ENCODE results near the gene TCP1. TPM values are rescaled to one million over a fixed set of nuclear protein-coding genes. Genes with fewer than 3 reads are reported as not detected.

Gene TCP1
- total and polyA plus RNA-seq, 4 donors, result 80.0 to 206 (median 119) TPM

- Histone ChIP-seq H3K27ac (ENCODE audit: low read depth in 1 of 2, low read length in 1 of 2) (peak overlapping the region; percentile 92 to 93), H3K4me1 (ENCODE audit: control insufficient read depth in 5 of 5, insufficient read depth in 5 of 5, low read length in 5 of 5) (peaks cover 7 to 27% (median 9%) of the 10 kb centered on the region in 5 donors), H3K9ac (ENCODE audit: insufficient read depth in 1 of 2, low read length in 2 of 2) (peak overlapping the region; percentile 59 to 93), H3K27me3 (ENCODE audit: control insufficient read depth in 3 of 3, insufficient read depth in 3 of 3, low read length in 2 of 3) (no peaks in the 10 kb centered on the region), H3K9me3 (ENCODE audit: control insufficient read depth in 4 of 4, insufficient read depth in 3 of 4, low read length in 3 of 4) (no peaks in the 10 kb centered on the region), H3K36me3 (ENCODE audit: control insufficient read depth in 4 of 4, insufficient read depth in 4 of 4, low read length in 4 of 4) (peaks cover 8 to 36% (median 18%) of the 10 kb centered on the region in 4 donors), H3K4me3 (peak overlapping the region; percentile 90)
- DNase-seq, result peak; percentile 24 to 59 (median 29)
- peak; percentile 1 for ATAC-seq (ENCODE audit: insufficient read depth, low FRiP score)
- TF ChIP-seq, protein P1, sequence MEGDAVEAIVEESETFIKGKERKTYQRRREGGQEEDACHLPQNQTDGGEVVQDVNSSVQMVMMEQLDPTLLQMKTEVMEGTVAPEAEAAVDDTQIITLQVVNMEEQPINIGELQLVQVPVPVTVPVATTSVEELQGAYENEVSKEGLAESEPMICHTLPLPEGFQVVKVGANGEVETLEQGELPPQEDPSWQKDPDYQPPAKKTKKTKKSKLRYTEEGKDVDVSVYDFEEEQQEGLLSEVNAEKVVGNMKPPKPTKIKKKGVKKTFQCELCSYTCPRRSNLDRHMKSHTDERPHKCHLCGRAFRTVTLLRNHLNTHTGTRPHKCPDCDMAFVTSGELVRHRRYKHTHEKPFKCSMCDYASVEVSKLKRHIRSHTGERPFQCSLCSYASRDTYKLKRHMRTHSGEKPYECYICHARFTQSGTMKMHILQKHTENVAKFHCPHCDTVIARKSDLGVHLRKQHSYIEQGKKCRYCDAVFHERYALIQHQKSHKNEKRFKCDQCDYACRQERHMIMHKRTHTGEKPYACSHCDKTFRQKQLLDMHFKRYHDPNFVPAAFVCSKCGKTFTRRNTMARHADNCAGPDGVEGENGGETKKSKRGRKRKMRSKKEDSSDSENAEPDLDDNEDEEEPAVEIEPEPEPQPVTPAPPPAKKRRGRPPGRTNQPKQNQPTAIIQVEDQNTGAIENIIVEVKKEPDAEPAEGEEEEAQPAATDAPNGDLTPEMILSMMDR (IDR thresholded peaks at IDR 0.05; ENCODE audit: control extremely low read depth, extremely low read depth), result no peak
- whole genome bisulfite sequencing, 2 donors, result 0% methylated on average over 55 to 60 of the region's 60 CpGs
These were observed 537 bp downstream of the TCP1 start for GRCh38 chr6:159788753-159789376.

DNA sequence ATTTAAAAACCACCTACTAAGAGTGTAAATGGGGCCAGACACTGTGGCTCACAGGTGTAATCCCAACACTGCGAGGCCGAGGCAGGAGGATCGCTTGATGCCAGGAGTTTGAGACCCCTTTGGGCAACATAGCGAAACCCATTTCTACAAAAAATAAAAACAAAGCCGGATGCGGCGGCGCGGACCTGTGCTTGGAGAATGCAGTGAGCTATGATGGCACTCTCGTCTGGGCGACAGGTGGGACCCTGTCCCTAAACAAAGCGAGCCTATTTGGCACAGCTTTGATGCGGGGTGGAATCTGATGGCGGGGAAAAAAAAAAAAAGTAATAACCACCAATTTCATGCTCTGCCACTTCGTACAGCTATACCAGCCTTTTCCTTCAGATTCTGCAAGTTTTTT is 1.1 kb downstream of the TCP1 start:
- peaks cover 11 to 41% (median 21%) of the 10 kb centered on the region in 4 donors for H3K36me3 ChIP-seq (ENCODE audit: control insufficient read depth in 4 of 4, insufficient read depth in 4 of 4, low read length in 4 of 4)
- ATAC-seq (ENCODE audit: insufficient read depth, low FRiP score), result no peak
- no peaks in the 10 kb centered on the region for H3K27me3 ChIP-seq (ENCODE audit: control insufficient read depth in 3 of 3, insufficient read depth in 3 of 3, low read length in 2 of 3)
- no peak for DNase-seq
- WGBS, 2 donors, result 32 to 58% methylated on average over 15 of the region's 15 CpGs
- H3K27ac ChIP-seq (ENCODE audit: low read depth in 1 of 2, low read length in 1 of 2), result no peak overlapping the region
- TF ChIP-seq, protein P1 (IDR thresholded peaks at IDR 0.05; ENCODE audit: control extremely low read depth, extremely low read depth), result no peak
- peak overlapping the region; percentile 90 for H3K4me3 ChIP-seq
- peaks cover 7 to 27% (median 9%) of the 10 kb centered on the region in 5 donors for H3K4me1 ChIP-seq (ENCODE audit: control insufficient read depth in 5 of 5, insufficient read depth in 5 of 5, low read length in 5 of 5)
- no peaks in the 10 kb centered on the region for H3K9me3 ChIP-seq (ENCODE audit: control insufficient read depth in 4 of 4, insufficient read depth in 3 of 4, low read length in 3 of 4)
- peak overlapping the region; percentile 59 to 93 for H3K9ac ChIP-seq (ENCODE audit: insufficient read depth in 1 of 2, low read length in 2 of 2)

- TF ChIP-seq, protein P1 (IDR thresholded peaks at IDR 0.05; ENCODE audit: control extremely low read depth, extremely low read depth), result no peak
- H3K36me3 ChIP-seq (ENCODE audit: control insufficient read depth in 4 of 4, insufficient read depth in 4 of 4, low read length in 4 of 4), result peaks cover 21 to 64% (median 29%) of the 10 kb centered on the region in 4 donors
- no peaks in the 10 kb centered on the region for H3K27me3 ChIP-seq (ENCODE audit: control insufficient read depth in 3 of 3, insufficient read depth in 3 of 3, low read length in 2 of 3)
- DNase-seq (no peak), ATAC-seq (ENCODE audit: insufficient read depth, low FRiP score) (no peak)
- H3K9ac ChIP-seq (ENCODE audit: insufficient read depth in 1 of 2, low read length in 2 of 2), result no peak overlapping the region
- no peak overlapping the region for H3K4me3 ChIP-seq
- WGBS, 2 donors, result 76 to 91% methylated on average over 3 of the region's 3 CpGs
- no peaks in the 10 kb centered on the region for H3K4me1 ChIP-seq (ENCODE audit: control insufficient read depth in 5 of 5, insufficient read depth in 5 of 5, low read length in 5 of 5)
- H3K9me3 ChIP-seq (ENCODE audit: control insufficient read depth in 4 of 4, insufficient read depth in 3 of 4, low read length in 3 of 4), result no peaks in the 10 kb centered on the region
- H3K27ac ChIP-seq (ENCODE audit: low read depth in 1 of 2, low read length in 1 of 2), result no peak overlapping the region
These were observed 10.8 kb downstream of the TCP1 start for GRCh38 chr6:159778542-159779103.
